GM12878 (cell line): ENCODE measurements around the gene COX6A1. TPM values are rescaled to one million over a fixed set of nuclear protein-coding genes. Genes with fewer than 3 reads are reported as not detected.

Source experiments
- ATAC-seq: fragments of 200-7000 bp; cut with Tn5 transposase; 3 replicates; pipeline ENCODE4 v1.9.1; 2020; ENCODE audit warnings: mild to moderate bottlenecking, moderate library complexity
- Bru-seq: library from RNA; stranded (reverse); fragments of 400-500 nt; gene quantifications from one replicate; lab custom pipeline; 2021; lab: Mats Ljungman, UMichigan
- BruChase-seq, 2 experiments: library from RNA; stranded (reverse); fragments of 400-500 nt; gene quantifications; one replicate each; lab custom pipeline; 2021; lab: Mats Ljungman, UMichigan
- BruUV-seq: library from RNA; stranded (reverse); fragments of 400-500 nt; replicated peaks from 2 replicates; lab custom pipeline; 2021; lab: Mats Ljungman, UMichigan
- CTCF ChIA-PET: fragments of 300-600 bp; sonication (Branson Sonifier 250); formaldehyde crosslinking; extraction: SDS; loops from one replicate; lab custom pipeline; 2021; ENCODE audit warnings: inconsistent platforms; lab: Yijun Ruan, JAX
- POLR2A ChIA-PET: fragments of 350-600 bp; formaldehyde crosslinking; extraction: SDS; loops from one replicate; lab custom pipeline; 2021; ENCODE audit warnings: inconsistent platforms; lab: Charles Lee
- RAD21 ChIA-PET: fragments of 300-600 bp; sonication (Branson Sonifier 250); formaldehyde crosslinking; loops from one replicate; lab custom pipeline; 2023; ENCODE audit warnings: antibody characterized with exemption; ENCODE audit not compliant: unreplicated experiment; lab: Charles Lee
- SMC1A ChIA-PET: fragments of 300-600 bp; sonication (Branson Sonifier 250); formaldehyde crosslinking; loops from one replicate; lab custom pipeline; 2023; ENCODE audit not compliant: unreplicated experiment, uncharacterized antibody; lab: Charles Lee
- DNase-seq: peaks from one replicate; pipeline ENCODE4 v3.0.0-alpha.2; 2011; ENCODE audit warnings: low read depth, low spot score
- FAIRE-seq: peaks from 3 replicates; lab custom pipeline; 2011; peaks lifted over from hg19 to GRCh38; lab: Jason Lieb, UNC
- H2AFZ ChIP-seq: 2 replicates; pipeline ENCODE4 v1.6.0; 2011; ENCODE audit warnings: low read depth, low read length, control low read depth; ENCODE audit not compliant: control insufficient read depth
- H3K27ac ChIP-seq: 2 replicates; pipeline ENCODE4 v1.5.1; 2011; ENCODE audit warnings: control low read depth; ENCODE audit not compliant: control insufficient read depth, insufficient read depth
- H3K27me3 ChIP-seq, 2 experiments: replicated peaks in 1 of 2; 2 replicates each; pipeline versions ENCODE4 v1.6.0 to v1.6.1; 2011; ENCODE audit warnings: low read length in 1 of 2; ENCODE audit not compliant: control insufficient read depth in 2 of 2, insufficient read depth in 2 of 2
- H3K36me3 ChIP-seq, 2 experiments: 2 replicates each; pipeline ENCODE4 v1.5.1; 2011; ENCODE audit warnings: low read length in 1 of 2; ENCODE audit not compliant: control insufficient read depth in 2 of 2, insufficient read depth in 2 of 2
- H3K4me1 ChIP-seq: 2 replicates; pipeline ENCODE4 v1.6.1; 2011; ENCODE audit warnings: mild to moderate bottlenecking, low read length, moderate library complexity, mixed read lengths; ENCODE audit not compliant: control insufficient read depth, insufficient read depth
- H3K4me2 ChIP-seq: 2 replicates; pipeline ENCODE4 v1.6.0; 2011; ENCODE audit warnings: control low read depth; ENCODE audit not compliant: control insufficient read depth, insufficient read depth
- H3K4me3 ChIP-seq: fragments of 200-600 bp; sonication (generic); 2 replicates; pipeline ENCODE4 v1.5.1; 2016
- H3K79me2 ChIP-seq: 2 replicates; pipeline ENCODE4 v1.6.0; 2011; ENCODE audit warnings: low read length; ENCODE audit not compliant: control insufficient read depth, insufficient read depth
- H3K9ac ChIP-seq: 2 replicates; pipeline ENCODE4 v1.8.0; 2011; ENCODE audit warnings: low read length, control low read depth, mixed read lengths; ENCODE audit not compliant: control insufficient read depth, insufficient read depth
- H3K9me3 ChIP-seq: replicated peaks from 3 replicates; pipeline ENCODE4 v1.5.1; 2011; ENCODE audit warnings: mild to moderate bottlenecking, low read length; ENCODE audit not compliant: control insufficient read depth, insufficient read depth
- H4K20me1 ChIP-seq: 2 replicates; pipeline ENCODE4 v1.6.0; 2011; ENCODE audit not compliant: control insufficient read depth, insufficient read depth
- BACH1 ChIP-seq: fragments of 450-650 bp; IDR thresholded peaks from 2 replicates; pipeline ENCODE4 v1.6.1; 2017; ENCODE audit warnings: mild to moderate bottlenecking, borderline replicate concordance
- BHLHE40 ChIP-seq, 2 experiments: fragments of 450-650 bp in 1 of 2; IDR thresholded peaks; 2 replicates each; pipeline ENCODE4 v1.6.1; 2011 to 2017; ENCODE audit warnings: low read depth in 2 of 2, borderline replicate concordance in 1 of 2, improper control_type of control experiment in 1 of 2, low read length in 1 of 2, mild to moderate bottlenecking in 1 of 2
- BRCA1 ChIP-seq: IDR thresholded peaks from 2 replicates; pipeline ENCODE4 v1.6.1; 2011; ENCODE audit warnings: low read depth, low read length, improper control_type of control experiment
- CEBPB ChIP-seq, 2 experiments: fragments of 150-350 bp in 1 of 2; IDR thresholded peaks; 2 replicates each; pipeline ENCODE4 v1.6.1; 2012 to 2014; ENCODE audit warnings: low read depth in 2 of 2, low read length in 2 of 2, borderline replicate concordance in 1 of 2, inconsistent platforms in 1 of 2
- GABPA ChIP-seq: IDR thresholded peaks from 2 replicates; pipeline ENCODE4 v1.6.1; 2014; ENCODE audit warnings: antibody characterized with exemption, low read depth, mild to moderate bottlenecking, inconsistent platforms
- HDAC2 ChIP-seq: fragments of 200-600 bp; sonication (generic); IDR thresholded peaks from 2 replicates; pipeline ENCODE4 v1.6.1; 2017
- IKZF1 ChIP-seq: fragments of 450-650 bp; conservative IDR thresholded peaks from 2 replicates; pipeline ENCODE4 v1.6.1; 2017; ENCODE audit warnings: antibody characterized with exemption, mild to moderate bottlenecking
- IKZF2 ChIP-seq, 2 experiments: fragments of 450-650 bp; IDR thresholded peaks; 2 replicates each; pipeline ENCODE4 v1.6.1; 2017; ENCODE audit warnings: mild to moderate bottlenecking in 2 of 2, moderate library complexity in 2 of 2
- MTA2 ChIP-seq: fragments of 450-650 bp; IDR thresholded peaks from 2 replicates; pipeline ENCODE4 v1.6.1; 2016; ENCODE audit warnings: low read depth, mild to moderate bottlenecking, moderate library complexity
- NRF1 ChIP-seq: conservative IDR thresholded peaks from 2 replicates; pipeline ENCODE4 v1.6.1; 2011; ENCODE audit warnings: mild to moderate bottlenecking, low read depth, low read length, improper control_type of control experiment
- POLR2AphosphoS5 ChIP-seq: IDR thresholded peaks from 2 replicates; pipeline ENCODE4 v1.6.1; 2011; ENCODE audit warnings: mild to moderate bottlenecking, low read length, inconsistent platforms
- SMAD5 ChIP-seq: IDR thresholded peaks from 2 replicates; pipeline ENCODE4 v1.6.1; 2016; ENCODE audit warnings: antibody characterized with exemption, low read depth
- WRNIP1 ChIP-seq: IDR thresholded peaks from 2 replicates; pipeline ENCODE4 v1.6.1; 2011; ENCODE audit warnings: low read depth, low read length, improper control_type of control experiment, borderline replicate concordance
- ZBTB40 ChIP-seq: fragments of 450-650 bp; IDR thresholded peaks from 2 replicates; pipeline ENCODE4 v1.6.1; 2016; ENCODE audit warnings: mild to moderate bottlenecking, moderate library complexity, borderline replicate concordance
- WGBS: methylation state at CpG from one replicate; pipeline ENCODE4 v1.1.6; 2016; ENCODE audit warnings: low lambda C conversion rate; ENCODE audit not compliant: insufficient replicate concordance, insufficient coverage; ENCODE audit errors: missing lambda C conversion rate; 5-methylcytosine and 5-hydroxymethylcytosine counted together
- in situ Hi-C: fragments of 300-500 bp; cut with MboI; formaldehyde crosslinking; loops from 9 replicates; pipeline ENCODE4 v1.14.3; 2018; ENCODE audit warnings: mixed read lengths
- intact Hi-C: fragments of 100-400 bp; cut with micrococcal nuclease; formaldehyde crosslinking; loops from one replicate; pipeline ENCODE4 v1.14.2; 2022; ENCODE audit not compliant: unreplicated experiment
- long read RNA-seq, 2 experiments: library from polyadenylated mRNA; unstranded; transcript quantifications; one replicate each; pipeline ENCODE4 v2.0.0, GENCODE V29; 2019 to 2020
- polyA minus RNA-seq, 3 experiments: library from RNA; depleted of rRNA, polyadenylated mRNA; stranded (reverse); fragments of >200 nt; gene quantifications; 2 replicates each; pipeline ENCODE4 v1.2.3, GENCODE V29; 2011
- polyA plus RNA-seq, 11 experiments: library from polyadenylated mRNA; depleted of rRNA in 4 of 11; unstranded in 6 of 11; stranded (reverse) in 5 of 11; fragments of >200 nt; fragmentation: Nextera tagmentation in 4 of 11; fragmentation: Illumina TruSeq in 1 of 11; extraction: Ambion mirVana in 4 of 11; extraction: Trizol in 1 of 11; gene quantifications; 1 replicate in 1 of 11; 2 replicates in 10 of 11; pipeline versions ENCODE4 v1.2.1 to v1.2.3, GENCODE V29; 2011 to 2016; ENCODE audit warnings: inconsistent platforms in 2 of 11, missing spikeins in 2 of 11, low read depth in 1 of 11
- total RNA-seq, 4 experiments: library from RNA; depleted of rRNA in 3 of 4; stranded (reverse); fragments of >200 nt in 3 of 4; fragmentation: Illumina TruSeq in 1 of 4; extraction: Trizol in 1 of 4; gene quantifications; 2 replicates each; pipeline versions ENCODE4 v1.2.1 to v1.2.3, GENCODE V29; 2013 to 2021

COX6A1 gene
- total RNA-seq (2013; cell fraction: nucleolus; rRNA removed), result 62.1 and 62.4 TPM in 2 replicates
- total RNA-seq (2014; rRNA removed), result 929 and 945 TPM in 2 replicates
- 406 and 408 TPM in 2 replicates for total RNA-seq (2014; rRNA removed; fragmentation: Illumina TruSeq; extraction: Trizol)
- total RNA-seq (2021), result 411 and 444 TPM in 2 replicates
- polyA plus RNA-seq (2011; ENCODE audit: low read depth), result 201 TPM
- 485 and 767 TPM in 2 replicates for polyA plus RNA-seq (2011; rRNA removed)
- polyA plus RNA-seq (2011; cell fraction: cytosol; rRNA removed), result 1,553 and 1,830 TPM in 2 replicates
- 1,659 and 2,699 TPM in 2 replicates for polyA plus RNA-seq (2011; cell fraction: nucleus; rRNA removed)
- 432 and 455 TPM in 2 replicates for polyA plus RNA-seq (2012)
- polyA plus RNA-seq (2014; fragmentation: Illumina TruSeq; extraction: Trizol), result 243 and 574 TPM in 2 replicates
- polyA plus RNA-seq (2014; fragmentation: Nextera tagmentation; extraction: Ambion mirVana), result 1,000 to 10,000 TPM; 2,509 to 2,723 TPM
- polyA plus RNA-seq (2014; rRNA removed), result 1,110 and 1,170 TPM in 2 replicates
- 1,000 to 10,000 TPM; 1,109 to 1,208 TPM for polyA plus RNA-seq (2016; fragmentation: Nextera tagmentation; extraction: Ambion mirVana)
- polyA minus RNA-seq (2011; rRNA and poly(A)+ RNA removed), result 290 and 435 TPM in 2 replicates
- 96.6 and 139 TPM in 2 replicates for polyA minus RNA-seq (2011; cell fraction: cytosol; rRNA and poly(A)+ RNA removed)
- 215 and 226 TPM in 2 replicates for polyA minus RNA-seq (2011; cell fraction: nucleus; rRNA and poly(A)+ RNA removed)
- Bru-seq, nascent RNA, result percentile 99 among the genes with signal in this experiment
- BruChase-seq, experiment 1, labeled RNA remaining after a 6-hour chase, result percentile 100 among the genes with signal in this experiment
- percentile 100 among the genes with signal in this experiment for BruChase-seq, experiment 2, labeled RNA remaining after a 2-hour chase
- long read RNA-seq, experiment 1, transcript COX6A1-201 (3 exons, 572 nt), result major isoform, 342 of 346 reads
- long read RNA-seq, experiment 1, partial matches to known transcripts, result 3 of 346 reads
- long read RNA-seq, experiment 1, other reads (novel, unspliced or antisense), result 1 of 346 reads
- long read RNA-seq, experiment 2, transcript COX6A1-201 (3 exons, 572 nt), result major isoform, 419 of 478 reads
- long read RNA-seq, experiment 2, transcript COX6A1-202 (1 exons, 767 nt), result minor isoform, 45 of 478 reads
- long read RNA-seq, experiment 2, partial matches to known transcripts, result 13 of 478 reads
- long read RNA-seq, experiment 2, other reads (novel, unspliced or antisense), result 1 of 478 reads

- intact Hi-C loops (loop anchor here (2.0 kb wide), 1 partner anchor 31 kb away; the partner anchor contains the start of gene SRSF9), in situ Hi-C loops (loop anchor here (10.0 kb wide), 1 partner anchor 113 kb away; the partner anchor contains the start of gene PLA2G1B)
- Histone ChIP-seq H3K9ac (peak within 1 kb of the TSS; percentile 74), H3K9me3 (no peaks in the 10 kb centered on the region), H3K4me1 (no peaks in the 10 kb centered on the region; the same call in 1 of the 2 replicates), H4K20me1 (no peaks in the 10 kb centered on the region), H2AFZ (peak within 1 kb of the TSS; percentile 100), H3K79me2 (peaks cover 25% of the 10 kb centered on the region), H3K4me2 (peak within 1 kb of the TSS; percentile 70), H3K27me3 (no peaks in the 10 kb centered on the region), H3K27ac (peak within 1 kb of the TSS; percentile 53), H3K4me3 (peak within 1 kb of the TSS; percentile 89), H3K36me3 (peaks cover 0 to 8% of the 10 kb centered on the region in 2 experiments; a peak in 2 of 4 replicates)
- peak; percentile 97 for ATAC-seq
- WGBS, result under 1% methylated on average over 59 of the region's 59 CpGs
- POLR2A ChIA-PET, result interaction anchor here (0.7 to 1.3 kb wide), 6 partner anchors 25 to 409 kb away, joined by 3 to 9 read pairs (median 5); partner anchors contain the start of gene DYNLL1
- CTCF ChIA-PET, result interaction anchor here (0.6 to 2.3 kb wide), 8 partner anchors 9 to 663 kb away, joined by 3 to 35 read pairs (median 4); partner anchors contain the start of genes POP5, SIRT4 and SRSF9
- SMC1A ChIA-PET, result interaction anchor here (1.0 to 1.9 kb wide), 6 partner anchors 9 to 210 kb away, joined by 3 to 6 read pairs (median 4); partner anchors contain the start of gene POP5
- RAD21 ChIA-PET, result interaction anchor here (0.7 to 1.6 kb wide), 5 partner anchors 28 to 534 kb away, joined by 3 to 8 read pairs (median 3); partner anchors contain the start of gene POP5
- no TSS peak for BruUV-seq
- DNase-seq, result peak; percentile 99
- FAIRE-seq, result peak; percentile 99
- TF ChIP-seq HDAC2, result no peak
- TF ChIP-seq WRNIP1, result 0 out of 2 replicates have a peak, but pooled peaks have one; percentile 62
- TF ChIP-seq CEBPB (IDR thresholded peaks at IDR 0.05; ENCODE audit: borderline replicate concordance in 1 of 2, low read depth in 2 of 2, low read length in 2 of 2), result no peak
- TF ChIP-seq BHLHE40 (IDR thresholded peaks at IDR 0.05; ENCODE audit: borderline replicate concordance in 1 of 2, low read depth in 2 of 2, low read length in 1 of 2), result peak in 1 of 2 experiments; percentile 11; a peak in 1 of 4 replicates
- TF ChIP-seq SMAD5, result peak; percentile 53; the same call in 1 of the 2 replicates
- TF ChIP-seq GABPA, result peak; percentile 92
- TF ChIP-seq ZBTB40, result peak; percentile 93
- TF ChIP-seq IKZF2 (IDR thresholded peaks at IDR 0.05), result no peak
- TF ChIP-seq POLR2AphosphoS5, result peak; percentile 84
- peak; percentile 53; the same call in 1 of the 2 replicates for TF ChIP-seq BACH1
- no peak for TF ChIP-seq MTA2
- TF ChIP-seq BRCA1, result no peak
- TF ChIP-seq NRF1, result peak; percentile 98
- peak; percentile 77 for TF ChIP-seq IKZF1
Observed at GRCh38 chr12:120437735-120438494, at the start of gene COX6A1. Gene COX6A1 (plus strand): TSS chr12:120438113. CDS start chr12:120438127, 14 bp downstream.
